HEK293 (cell line): ENCODE measurements around the gene GGA1.

ENCODE experiments used
- BCL11B ChIP-seq: fragments of 450-650 bp; formaldehyde crosslinking; IDR thresholded peaks from 2 replicates; pipeline ENCODE4 v1.5.1; 2016; ENCODE audit warnings: low read depth, missing biosample characterization, missing genetic modification characterization
- EGR2 ChIP-seq: fragments of 450-650 bp; formaldehyde crosslinking; IDR thresholded peaks from 2 replicates; pipeline ENCODE4 v1.5.1; 2016; ENCODE audit warnings: low read depth, missing biosample characterization, missing genetic modification characterization
- GLIS1 ChIP-seq: fragments of 450-650 bp; formaldehyde crosslinking; IDR thresholded peaks from 2 replicates; pipeline ENCODE4 v1.5.1; 2016; ENCODE audit warnings: missing biosample characterization, missing genetic modification characterization
- MZF1 ChIP-seq: fragments of 450-650 bp; formaldehyde crosslinking; IDR thresholded peaks from 2 replicates; pipeline ENCODE4 v1.5.1; 2017; ENCODE audit warnings: missing biosample characterization, missing genetic modification characterization, borderline replicate concordance
- SCRT2 ChIP-seq: fragments of 450-650 bp; formaldehyde crosslinking; IDR thresholded peaks from 2 replicates; pipeline ENCODE4 v1.5.1; 2016; ENCODE audit warnings: missing biosample characterization, missing genetic modification characterization
- SP7 ChIP-seq: fragments of 450-650 bp; formaldehyde crosslinking; IDR thresholded peaks from 2 replicates; pipeline ENCODE4 v1.5.1; 2016; ENCODE audit warnings: missing biosample characterization, missing genetic modification characterization
- WT1 ChIP-seq: fragments of 450-650 bp; formaldehyde crosslinking; IDR thresholded peaks from 2 replicates; pipeline ENCODE4 v1.5.1; 2016; ENCODE audit warnings: missing biosample characterization, missing genetic modification characterization
- ZBTB20 ChIP-seq: fragments of 450-650 bp; formaldehyde crosslinking; IDR thresholded peaks from 2 replicates; pipeline ENCODE4 v1.5.1; 2016; ENCODE audit warnings: missing biosample characterization, missing genetic modification characterization
- ZBTB8A ChIP-seq: fragments of 450-650 bp; formaldehyde crosslinking; IDR thresholded peaks from 2 replicates; pipeline ENCODE4 v1.5.1; 2016; ENCODE audit warnings: missing biosample characterization, missing genetic modification characterization
- ZFP69B ChIP-seq: fragments of 450-650 bp; formaldehyde crosslinking; IDR thresholded peaks from 2 replicates; pipeline ENCODE4 v1.5.1; 2016; ENCODE audit warnings: missing biosample characterization, missing genetic modification characterization
- ZNF112 ChIP-seq: fragments of 450-650 bp; formaldehyde crosslinking; IDR thresholded peaks from 2 replicates; pipeline ENCODE4 v1.5.0; 2017; ENCODE audit warnings: missing biosample characterization, missing genetic modification characterization
- ZNF138 ChIP-seq: fragments of 450-650 bp; formaldehyde crosslinking; IDR thresholded peaks from 2 replicates; pipeline ENCODE4 v1.5.1; 2016; ENCODE audit warnings: missing biosample characterization, missing genetic modification characterization, borderline replicate concordance
- ZNF175 ChIP-seq: fragments of 450-650 bp; formaldehyde crosslinking; IDR thresholded peaks from 2 replicates; pipeline ENCODE4 v1.5.1; 2016; ENCODE audit warnings: missing biosample characterization, missing genetic modification characterization
- ZNF211 ChIP-seq: fragments of 450-650 bp; formaldehyde crosslinking; IDR thresholded peaks from 2 replicates; pipeline ENCODE4 v1.5.1; 2016; ENCODE audit warnings: low read depth, missing biosample characterization, missing genetic modification characterization
- ZNF292 ChIP-seq: fragments of 450-650 bp; formaldehyde crosslinking; IDR thresholded peaks from 2 replicates; pipeline ENCODE4 v1.5.1; 2016; ENCODE audit warnings: low read depth, missing biosample characterization, missing genetic modification characterization, borderline replicate concordance
- ZNF473 ChIP-seq: fragments of 450-650 bp; formaldehyde crosslinking; IDR thresholded peaks from 2 replicates; pipeline ENCODE4 v1.5.1; 2017; ENCODE audit warnings: missing biosample characterization, missing genetic modification characterization
- ZNF530 ChIP-seq: fragments of 450-650 bp; formaldehyde crosslinking; IDR thresholded peaks from 2 replicates; pipeline ENCODE4 v1.5.1; 2016; ENCODE audit warnings: low read depth, missing biosample characterization, missing genetic modification characterization
- ZNF544 ChIP-seq: fragments of 450-650 bp; formaldehyde crosslinking; IDR thresholded peaks from 2 replicates; pipeline ENCODE4 v1.5.0; 2017; ENCODE audit warnings: missing biosample characterization, missing genetic modification characterization
- ZNF571 ChIP-seq: fragments of 450-650 bp; formaldehyde crosslinking; IDR thresholded peaks from 2 replicates; pipeline ENCODE4 v1.5.0; 2017; ENCODE audit warnings: missing biosample characterization, missing genetic modification characterization
- ZNF626 ChIP-seq: fragments of 450-650 bp; sonication (Bioruptor Pico); formaldehyde crosslinking; IDR thresholded peaks from 2 replicates; pipeline ENCODE4 v1.5.1; 2018; ENCODE audit warnings: missing biosample characterization, missing genetic modification characterization, inconsistent platforms
- ZNF660 ChIP-seq: fragments of 450-650 bp; IDR thresholded peaks from 2 replicates; pipeline ENCODE4 v1.5.1; 2018; ENCODE audit warnings: missing biosample characterization, mild to moderate bottlenecking, missing genetic modification characterization
- ZNF701 ChIP-seq: fragments of 450-650 bp; formaldehyde crosslinking; IDR thresholded peaks from 2 replicates; pipeline ENCODE4 v1.5.1; 2016; ENCODE audit warnings: missing biosample characterization, missing genetic modification characterization
- TF ChIP-seq, protein P1 (sequence below): fragments of 450-650 bp; formaldehyde crosslinking; IDR thresholded peaks from 2 replicates; pipeline ENCODE4 v1.5.1; 2017; ENCODE audit warnings: missing biosample characterization, missing genetic modification characterization
- TF ChIP-seq, protein P2 (sequence below): fragments of 450-650 bp; formaldehyde crosslinking; IDR thresholded peaks from 2 replicates; pipeline ENCODE4 v1.5.1; 2016; ENCODE audit warnings: missing biosample characterization, missing genetic modification characterization, borderline replicate concordance
- TF ChIP-seq, protein P3 (sequence below): fragments of 450-650 bp; formaldehyde crosslinking; IDR thresholded peaks from 2 replicates; pipeline ENCODE4 v1.5.1; 2017; ENCODE audit warnings: missing biosample characterization, missing genetic modification characterization
- TF ChIP-seq, protein P4 (sequence below): fragments of 450-650 bp; formaldehyde crosslinking; conservative IDR thresholded peaks from 2 replicates; pipeline ENCODE4 v1.5.1; 2016; ENCODE audit warnings: low read depth, missing biosample characterization, missing genetic modification characterization

GGA1 gene

DNA sequence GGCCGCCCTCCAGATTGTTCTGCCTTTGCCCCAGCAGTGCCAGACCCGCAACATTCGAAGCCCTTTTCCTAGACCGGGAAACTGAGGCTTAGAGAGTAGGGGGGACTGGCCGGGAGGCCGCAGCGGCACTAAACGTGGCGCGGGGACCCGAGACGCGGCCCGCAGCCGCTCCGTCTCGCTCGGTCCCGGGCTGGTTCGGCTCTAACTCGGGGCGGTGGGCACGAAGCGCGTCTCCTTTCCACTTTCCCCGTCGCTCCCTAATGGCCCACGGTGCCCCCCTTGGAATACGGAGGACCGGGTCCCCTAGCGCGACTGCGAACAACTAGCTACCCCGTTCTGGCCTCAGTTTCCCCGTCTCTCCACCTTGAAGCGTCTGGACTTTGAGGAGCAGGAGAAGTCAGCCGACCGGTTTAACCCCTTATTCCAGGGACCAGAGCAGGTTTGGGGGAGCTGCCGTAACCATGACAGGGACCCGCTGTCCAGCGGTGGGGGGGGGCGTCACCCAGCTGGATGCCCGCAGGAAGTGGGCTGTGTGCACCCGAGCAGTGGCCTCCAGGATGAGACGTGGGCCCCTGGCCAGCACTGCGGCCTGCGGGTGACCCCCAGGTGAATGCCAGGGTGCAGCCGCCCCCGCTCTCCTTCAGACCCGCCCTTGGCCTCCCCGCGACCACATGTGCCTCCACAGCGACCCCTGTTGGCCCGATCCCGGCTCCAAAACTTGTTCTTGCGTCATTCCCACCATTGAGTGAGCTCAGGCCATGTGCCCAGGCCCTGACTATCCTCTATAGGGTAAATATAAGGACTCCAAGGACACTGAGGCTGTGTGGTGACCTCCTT is 47.2 kb upstream of the GGA1 start (continued):
- peak; percentile 78; the same call in 1 of the 2 replicates for TF ChIP-seq ZBTB8A (tag by site-specific recombination)
- TF ChIP-seq ZNF701 = no peak
- no peak for TF ChIP-seq ZNF473
- TF ChIP-seq, protein P1, sequence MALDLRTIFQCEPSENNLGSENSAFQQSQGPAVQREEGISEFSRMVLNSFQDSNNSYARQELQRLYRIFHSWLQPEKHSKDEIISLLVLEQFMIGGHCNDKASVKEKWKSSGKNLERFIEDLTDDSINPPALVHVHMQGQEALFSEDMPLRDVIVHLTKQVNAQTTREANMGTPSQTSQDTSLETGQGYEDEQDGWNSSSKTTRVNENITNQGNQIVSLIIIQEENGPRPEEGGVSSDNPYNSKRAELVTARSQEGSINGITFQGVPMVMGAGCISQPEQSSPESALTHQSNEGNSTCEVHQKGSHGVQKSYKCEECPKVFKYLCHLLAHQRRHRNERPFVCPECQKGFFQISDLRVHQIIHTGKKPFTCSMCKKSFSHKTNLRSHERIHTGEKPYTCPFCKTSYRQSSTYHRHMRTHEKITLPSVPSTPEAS (tag by site-specific recombination) = no peak
- no peak for TF ChIP-seq ZNF544 (tag by site-specific recombination)
- no peak for TF ChIP-seq ZNF626 (tag by site-specific recombination)
- TF ChIP-seq ZNF211 (tag by site-specific recombination) = no peak
- no peak for TF ChIP-seq ZNF175 (tag by site-specific recombination)
- peak; percentile 70; the same call in 1 of the 2 replicates for TF ChIP-seq ZFP69B (tag by site-specific recombination)
- TF ChIP-seq SCRT2 = no peak
- peak; percentile 97 for TF ChIP-seq BCL11B (tag by site-specific recombination)
- peak; percentile 83 for TF ChIP-seq ZNF660 (tag by site-specific recombination)
- TF ChIP-seq ZNF530 = no peak
- no peak for TF ChIP-seq MZF1
- no peak for TF ChIP-seq ZNF571 (tag by site-specific recombination)
- TF ChIP-seq ZNF138 (tag by site-specific recombination) = no peak
- peak; percentile 80 for TF ChIP-seq GLIS1 (tag by site-specific recombination)
- TF ChIP-seq, protein P2, sequence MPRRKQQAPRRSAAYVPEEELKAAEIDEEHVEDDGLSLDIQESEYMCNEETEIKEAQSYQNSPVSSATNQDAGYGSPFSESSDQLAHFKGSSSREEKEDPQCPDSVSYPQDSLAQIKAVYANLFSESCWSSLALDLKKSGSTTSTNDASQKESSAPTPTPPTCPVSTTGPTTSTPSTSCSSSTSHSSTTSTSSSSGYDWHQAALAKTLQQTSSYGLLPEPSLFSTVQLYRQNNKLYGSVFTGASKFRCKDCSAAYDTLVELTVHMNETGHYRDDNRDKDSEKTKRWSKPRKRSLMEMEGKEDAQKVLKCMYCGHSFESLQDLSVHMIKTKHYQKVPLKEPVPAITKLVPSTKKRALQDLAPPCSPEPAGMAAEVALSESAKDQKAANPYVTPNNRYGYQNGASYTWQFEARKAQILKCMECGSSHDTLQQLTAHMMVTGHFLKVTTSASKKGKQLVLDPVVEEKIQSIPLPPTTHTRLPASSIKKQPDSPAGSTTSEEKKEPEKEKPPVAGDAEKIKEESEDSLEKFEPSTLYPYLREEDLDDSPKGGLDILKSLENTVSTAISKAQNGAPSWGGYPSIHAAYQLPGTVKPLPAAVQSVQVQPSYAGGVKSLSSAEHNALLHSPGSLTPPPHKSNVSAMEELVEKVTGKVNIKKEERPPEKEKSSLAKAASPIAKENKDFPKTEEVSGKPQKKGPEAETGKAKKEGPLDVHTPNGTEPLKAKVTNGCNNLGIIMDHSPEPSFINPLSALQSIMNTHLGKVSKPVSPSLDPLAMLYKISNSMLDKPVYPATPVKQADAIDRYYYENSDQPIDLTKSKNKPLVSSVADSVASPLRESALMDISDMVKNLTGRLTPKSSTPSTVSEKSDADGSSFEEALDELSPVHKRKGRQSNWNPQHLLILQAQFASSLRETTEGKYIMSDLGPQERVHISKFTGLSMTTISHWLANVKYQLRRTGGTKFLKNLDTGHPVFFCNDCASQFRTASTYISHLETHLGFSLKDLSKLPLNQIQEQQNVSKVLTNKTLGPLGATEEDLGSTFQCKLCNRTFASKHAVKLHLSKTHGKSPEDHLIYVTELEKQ = peak; percentile 37; the same call in 1 of the 2 replicates
- TF ChIP-seq SP7 (tag by site-specific recombination) = peak; percentile 73
- TF ChIP-seq ZBTB20 (tag by site-specific recombination) = peak; percentile 74
- TF ChIP-seq EGR2 (tag by site-specific recombination) = peak; percentile 90
- TF ChIP-seq, protein P3, sequence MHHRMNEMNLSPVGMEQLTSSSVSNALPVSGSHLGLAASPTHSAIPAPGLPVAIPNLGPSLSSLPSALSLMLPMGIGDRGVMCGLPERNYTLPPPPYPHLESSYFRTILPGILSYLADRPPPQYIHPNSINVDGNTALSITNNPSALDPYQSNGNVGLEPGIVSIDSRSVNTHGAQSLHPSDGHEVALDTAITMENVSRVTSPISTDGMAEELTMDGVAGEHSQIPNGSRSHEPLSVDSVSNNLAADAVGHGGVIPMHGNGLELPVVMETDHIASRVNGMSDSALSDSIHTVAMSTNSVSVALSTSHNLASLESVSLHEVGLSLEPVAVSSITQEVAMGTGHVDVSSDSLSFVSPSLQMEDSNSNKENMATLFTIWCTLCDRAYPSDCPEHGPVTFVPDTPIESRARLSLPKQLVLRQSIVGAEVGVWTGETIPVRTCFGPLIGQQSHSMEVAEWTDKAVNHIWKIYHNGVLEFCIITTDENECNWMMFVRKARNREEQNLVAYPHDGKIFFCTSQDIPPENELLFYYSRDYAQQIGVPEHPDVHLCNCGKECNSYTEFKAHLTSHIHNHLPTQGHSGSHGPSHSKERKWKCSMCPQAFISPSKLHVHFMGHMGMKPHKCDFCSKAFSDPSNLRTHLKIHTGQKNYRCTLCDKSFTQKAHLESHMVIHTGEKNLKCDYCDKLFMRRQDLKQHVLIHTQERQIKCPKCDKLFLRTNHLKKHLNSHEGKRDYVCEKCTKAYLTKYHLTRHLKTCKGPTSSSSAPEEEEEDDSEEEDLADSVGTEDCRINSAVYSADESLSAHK = no peak; the same call in 1 of the 2 replicates
- TF ChIP-seq, protein P4, sequence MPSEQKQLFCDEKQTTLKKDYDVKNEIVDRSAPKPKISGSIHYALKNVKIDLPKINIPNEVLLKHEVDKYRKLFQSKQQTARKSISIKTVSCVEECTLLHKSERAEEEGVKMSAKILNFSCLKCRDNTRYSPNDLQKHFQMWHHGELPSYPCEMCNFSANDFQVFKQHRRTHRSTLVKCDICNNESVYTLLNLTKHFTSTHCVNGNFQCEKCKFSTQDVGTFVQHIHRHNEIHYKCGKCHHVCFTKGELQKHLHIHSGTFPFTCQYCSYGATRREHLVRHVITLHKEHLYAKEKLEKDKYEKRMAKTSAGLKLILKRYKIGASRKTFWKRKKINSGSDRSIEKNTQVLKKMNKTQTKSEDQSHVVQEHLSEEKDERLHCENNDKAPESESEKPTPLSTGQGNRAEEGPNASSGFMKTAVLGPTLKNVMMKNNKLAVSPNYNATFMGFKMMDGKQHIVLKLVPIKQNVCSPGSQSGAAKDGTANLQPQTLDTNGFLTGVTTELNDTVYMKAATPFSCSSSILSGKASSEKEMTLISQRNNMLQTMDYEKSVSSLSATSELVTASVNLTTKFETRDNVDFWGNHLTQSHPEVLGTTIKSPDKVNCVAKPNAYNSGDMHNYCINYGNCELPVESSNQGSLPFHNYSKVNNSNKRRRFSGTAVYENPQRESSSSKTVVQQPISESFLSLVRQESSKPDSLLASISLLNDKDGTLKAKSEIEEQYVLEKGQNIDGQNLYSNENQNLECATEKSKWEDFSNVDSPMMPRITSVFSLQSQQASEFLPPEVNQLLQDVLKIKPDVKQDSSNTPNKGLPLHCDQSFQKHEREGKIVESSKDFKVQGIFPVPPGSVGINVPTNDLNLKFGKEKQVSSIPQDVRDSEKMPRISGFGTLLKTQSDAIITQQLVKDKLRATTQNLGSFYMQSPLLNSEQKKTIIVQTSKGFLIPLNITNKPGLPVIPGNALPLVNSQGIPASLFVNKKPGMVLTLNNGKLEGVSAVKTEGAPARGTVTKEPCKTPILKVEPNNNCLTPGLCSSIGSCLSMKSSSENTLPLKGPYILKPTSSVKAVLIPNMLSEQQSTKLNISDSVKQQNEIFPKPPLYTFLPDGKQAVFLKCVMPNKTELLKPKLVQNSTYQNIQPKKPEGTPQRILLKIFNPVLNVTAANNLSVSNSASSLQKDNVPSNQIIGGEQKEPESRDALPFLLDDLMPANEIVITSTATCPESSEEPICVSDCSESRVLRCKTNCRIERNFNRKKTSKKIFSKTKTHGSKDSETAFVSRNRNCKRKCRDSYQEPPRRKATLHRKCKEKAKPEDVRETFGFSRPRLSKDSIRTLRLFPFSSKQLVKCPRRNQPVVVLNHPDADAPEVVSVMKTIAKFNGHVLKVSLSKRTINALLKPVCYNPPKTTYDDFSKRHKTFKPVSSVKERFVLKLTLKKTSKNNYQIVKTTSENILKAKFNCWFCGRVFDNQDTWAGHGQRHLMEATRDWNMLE (tag by site-specific recombination) = no peak
- TF ChIP-seq ZNF292 (tag by site-specific recombination) = no peak
- no peak; the same call in none of the 2 replicates for TF ChIP-seq WT1 (tag by site-specific recombination)
- no peak for TF ChIP-seq ZNF112 (tag by site-specific recombination)
